ENCODE measurements around the gene PCDHB1.
"Not testable (repeated sequence)": the region's sequence is repeated elsewhere in the genome, so short reads cannot be mapped to it uniquely, and the experiment has no call there.

The PCDHB1 gene

GRCh38 chr5:141082228-141082627 is 31.1 kb downstream of the PCDHB1 start:
- no peak for DNase-seq

- peak; percentile 48 to 59 for DNase-seq
These were observed 33.4 kb downstream of the PCDHB1 start for GRCh38 chr5:141084487-141084989.

DNA sequence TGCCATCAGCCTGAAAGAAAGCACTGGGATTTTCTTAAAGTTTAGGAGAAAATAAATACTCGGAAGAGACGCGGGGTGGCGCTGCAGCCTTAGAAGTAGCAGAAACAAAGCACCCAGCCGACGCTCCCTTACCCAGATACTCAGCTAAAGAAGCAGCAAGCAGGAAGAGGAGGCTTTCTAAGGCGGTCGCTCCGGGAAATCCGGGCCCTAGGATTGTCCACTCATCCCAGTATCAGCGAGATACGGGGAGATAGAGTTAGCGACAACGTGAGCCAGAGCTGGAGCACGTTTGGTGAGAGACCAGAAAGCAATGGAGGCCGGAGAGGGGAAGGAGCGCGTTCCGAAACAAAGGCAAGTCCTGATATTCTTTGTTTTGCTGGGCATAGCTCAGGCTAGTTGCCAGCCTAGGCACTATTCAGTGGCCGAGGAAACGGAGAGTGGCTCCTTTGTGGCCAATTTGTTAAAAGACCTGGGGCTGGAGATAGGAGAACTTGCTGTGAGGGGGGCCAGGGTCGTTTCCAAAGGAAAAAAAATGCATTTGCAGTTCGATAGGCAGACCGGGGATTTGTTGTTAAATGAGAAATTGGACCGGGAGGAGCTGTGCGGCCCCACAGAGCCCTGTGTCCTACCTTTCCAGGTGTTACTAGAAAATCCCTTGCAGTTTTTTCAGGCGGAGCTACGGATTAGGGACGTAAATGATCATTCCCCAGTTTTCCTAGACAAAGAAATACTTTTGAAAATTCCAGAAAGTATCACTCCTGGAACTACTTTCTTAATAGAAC is 43.5 kb downstream of the PCDHB1 start, which contains the start of gene PCDHB2:
Gene PCDHB2, plus strand, starts transcription at position 135 of the 782 bp plus-strand sequence. Its CDS starts 176 bp downstream, at position 311.
- peak; percentile 89 for DNase-seq

DNA sequence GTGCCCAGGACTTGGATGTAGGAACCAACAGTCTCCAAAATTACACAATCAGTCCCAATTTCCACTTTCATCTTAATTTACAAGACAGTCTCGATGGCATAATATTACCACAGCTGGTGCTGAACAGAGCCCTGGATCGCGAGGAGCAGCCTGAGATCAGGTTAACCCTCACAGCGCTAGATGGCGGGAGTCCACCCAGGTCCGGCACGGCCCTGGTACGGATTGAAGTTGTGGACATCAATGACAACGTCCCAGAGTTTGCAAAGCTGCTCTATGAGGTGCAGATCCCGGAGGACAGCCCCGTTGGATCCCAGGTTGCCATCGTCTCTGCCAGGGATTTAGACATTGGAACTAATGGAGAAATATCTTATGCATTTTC is 44.1 kb downstream of the PCDHB1 start:
- DNase-seq, result peak in 1 of 2 experiments; percentile 32

DNA sequence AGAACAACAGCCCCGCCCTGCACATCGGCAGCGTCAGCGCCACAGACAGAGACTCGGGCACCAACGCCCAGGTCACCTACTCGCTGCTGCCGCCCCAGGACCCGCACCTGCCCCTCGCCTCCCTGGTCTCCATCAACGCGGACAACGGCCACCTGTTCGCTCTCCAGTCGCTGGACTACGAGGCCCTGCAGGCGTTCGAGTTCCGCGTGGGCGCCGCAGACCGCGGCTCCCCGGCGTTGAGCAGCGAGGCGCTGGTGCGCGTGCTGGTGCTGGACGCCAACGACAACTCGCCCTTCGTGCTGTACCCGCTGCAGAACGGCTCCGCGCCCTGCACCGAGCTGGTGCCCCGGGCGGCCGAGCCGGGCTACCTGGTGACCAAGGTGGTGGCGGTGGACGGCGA is 45.0 kb downstream of the PCDHB1 start:
- not testable (repeated sequence) for DNase-seq

DNA sequence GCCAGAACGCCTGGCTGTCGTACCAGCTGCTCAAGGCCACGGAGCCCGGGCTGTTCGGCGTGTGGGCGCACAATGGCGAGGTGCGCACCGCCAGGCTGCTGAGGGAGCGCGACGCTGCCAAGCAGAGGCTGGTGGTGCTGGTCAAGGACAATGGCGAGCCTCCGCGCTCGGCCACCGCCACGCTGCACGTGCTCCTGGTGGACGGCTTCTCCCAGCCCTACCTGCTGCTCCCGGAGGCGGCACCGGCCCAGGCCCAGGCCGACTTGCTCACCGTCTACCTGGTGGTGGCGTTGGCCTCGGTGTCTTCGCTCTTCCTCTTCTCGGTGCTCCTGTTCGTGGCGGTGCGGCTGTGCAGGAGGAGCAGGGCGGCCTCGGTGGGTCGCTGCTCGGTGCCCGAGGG is 45.4 kb downstream of the PCDHB1 start:
- not testable (repeated sequence) for DNase-seq

- no peak for DNase-seq
These were observed 49.1 kb downstream of the PCDHB1 start, which contains the start of gene PCDHB3 for GRCh38 chr5:141100243-141100805. PCDHB3 (plus strand) TSS chr5:141100473; CDS start chr5:141100650, 177 bp downstream.

DNA sequence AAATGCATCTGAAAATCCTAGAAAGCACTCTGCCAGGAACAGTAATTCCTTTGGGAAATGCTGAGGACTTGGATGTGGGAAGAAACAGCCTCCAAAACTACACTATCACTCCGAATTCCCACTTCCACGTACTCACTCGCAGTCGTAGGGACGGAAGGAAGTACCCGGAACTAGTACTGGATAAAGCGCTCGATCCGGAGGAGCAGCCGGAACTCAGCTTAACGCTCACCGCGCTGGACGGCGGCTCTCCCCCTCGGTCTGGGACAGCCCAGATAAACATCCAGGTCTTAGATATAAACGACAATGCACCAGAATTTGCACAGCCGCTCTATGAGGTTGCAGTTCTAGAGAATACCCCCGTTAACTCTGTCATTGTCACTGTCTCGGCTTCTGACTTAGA is 49.9 kb downstream of the PCDHB1 start:
- no peak for DNase-seq

DNA sequence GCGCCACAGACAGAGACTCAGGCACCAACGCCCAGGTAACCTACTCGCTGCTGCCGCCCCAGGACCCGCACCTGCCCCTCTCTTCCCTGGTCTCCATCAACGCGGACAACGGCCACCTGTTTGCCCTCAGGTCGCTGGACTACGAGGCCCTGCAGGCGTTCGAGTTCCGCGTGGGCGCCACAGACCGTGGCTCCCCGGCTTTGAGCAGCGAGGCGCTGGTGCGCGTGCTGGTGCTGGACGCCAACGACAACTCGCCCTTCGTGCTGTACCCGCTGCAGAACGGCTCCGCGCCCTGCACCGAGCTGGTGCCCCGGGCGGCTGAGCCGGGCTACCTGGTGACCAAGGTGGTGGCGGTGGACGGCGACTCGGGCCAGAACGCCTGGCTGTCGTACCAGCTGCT is 50.9 kb downstream of the PCDHB1 start:
- not testable (repeated sequence) for DNase-seq

GRCh38 chr5:141102471-141102870 is 51.3 kb downstream of the PCDHB1 start:
- DNase-seq, result not testable (repeated sequence)

DNA sequence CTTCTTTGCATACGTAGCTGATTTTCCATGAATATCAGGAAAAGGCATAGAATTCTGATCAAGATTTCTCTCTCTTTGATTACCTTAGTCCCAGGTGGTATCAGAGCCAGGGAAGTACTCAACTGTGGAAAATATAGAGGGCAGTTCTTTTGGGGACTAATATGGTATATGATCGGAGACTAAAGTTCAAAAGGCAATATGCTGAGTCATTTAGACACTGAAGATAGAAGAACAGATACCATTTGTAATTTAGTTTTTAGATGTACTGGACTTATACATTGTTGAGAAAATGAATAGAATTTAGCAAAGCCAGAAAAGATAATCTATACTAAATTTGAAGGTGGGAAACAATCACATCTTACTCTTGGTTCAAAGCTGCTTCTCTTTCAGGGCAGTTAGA is 54.2 kb downstream of the PCDHB1 start:
- no peak for DNase-seq
